ENCODE data around the gene BTN1A1.

- TF ChIP-seq POLR2A (IDR thresholded peaks at IDR 0.05; ENCODE audit: low read depth, low read length) (no peak), TAF1 (IDR thresholded peaks at IDR 0.05; ENCODE audit: low read depth, low read length) (no peak), POLR2AphosphoS5 (IDR thresholded peaks at IDR 0.05; ENCODE audit: low read depth, low read length) (no peak), POU2F2 (IDR thresholded peaks at IDR 0.05; ENCODE audit: low read depth, low read length) (no peak)
These were observed 14.9 kb upstream of the BTN1A1 start for GRCh38 chr6:26485112-26485780.
